ENCODE measurements around the gene ZBED3. TPM values are rescaled to one million over a fixed set of nuclear protein-coding genes. Genes with fewer than 3 reads are reported as not detected.

The ZBED3 gene
- total RNA-seq (1 to 10 TPM; 2.9 to 5.1 (median 4.3) TPM), total RNA-seq (0.53 to 2.5 (median 1.2) reads per million in 29 experiments)
- 0.66 TPM for total RNA-seq (2013)

DNA sequence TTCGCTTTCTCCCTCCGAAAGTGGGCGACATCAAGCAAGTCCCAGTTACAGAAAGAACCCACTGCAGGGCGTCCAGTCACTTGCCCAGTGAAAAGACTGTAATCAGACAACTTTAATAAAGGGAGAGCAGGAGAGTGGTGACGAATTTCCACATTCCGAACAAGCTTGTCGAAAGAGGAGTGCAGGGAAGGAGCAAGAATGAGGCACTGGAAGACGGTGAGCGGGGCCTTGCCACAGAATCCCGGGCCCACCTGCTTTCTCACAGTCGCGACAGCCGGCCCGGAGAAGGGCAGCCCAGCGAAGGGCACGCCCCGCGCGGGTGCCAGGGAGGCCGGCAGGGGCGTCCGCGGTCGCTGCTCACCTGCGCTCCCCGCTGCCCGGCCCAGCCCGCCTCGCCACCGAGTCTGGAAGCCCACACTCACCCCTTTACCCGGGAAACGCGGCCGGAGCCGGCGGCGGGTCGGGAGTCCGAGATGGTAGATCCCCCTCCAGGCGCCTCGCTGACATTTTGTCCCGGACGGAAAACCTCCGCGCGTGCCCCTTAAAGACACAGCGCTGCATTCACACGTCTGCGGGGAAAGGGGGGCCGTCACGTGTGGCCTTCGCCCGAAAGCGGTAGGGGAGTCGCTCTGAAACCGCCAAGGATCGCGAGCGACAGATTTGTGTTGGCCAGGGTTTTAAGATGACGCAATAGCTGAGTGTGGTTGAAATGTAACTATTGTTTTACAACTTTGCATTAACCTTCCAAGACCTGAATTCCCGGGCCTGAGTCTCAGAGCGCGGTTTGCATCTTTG is at the start of gene ZBED3:
Gene ZBED3 (minus strand): TSS at position 597 of the 795 bp plus-strand sequence. CDS start 9,407 bp downstream, outside the sequence.
- Histone ChIP-seq H3K9me3 (no peaks in the 10 kb centered on the region), H3K27me3 (replicated peaks in 1 of 2; ENCODE audit: control insufficient read depth in 2 of 2, extremely low read depth in 1 of 2, insufficient read depth in 2 of 2, low read length in 1 of 2) (peaks cover 0 to 16% of the 10 kb centered on the region in 2 experiments), H3K4me3 (ENCODE audit: control insufficient read depth in 1 of 2, extremely low read depth in 1 of 2, low read length in 1 of 2) (peak within 1 kb of the TSS; percentile 70 to 77), H3K27ac (ENCODE audit: low read length) (peak within 1 kb of the TSS; percentile 21), H3K4me1 (ENCODE audit: control insufficient read depth in 1 of 2, extremely low read depth in 1 of 2, insufficient read depth in 2 of 2, low read length in 2 of 2) (peaks cover 2 to 19% of the 10 kb centered on the region in 2 experiments), H3K36me3 (ENCODE audit: control insufficient read depth in 2 of 2, extremely low read depth in 1 of 2, insufficient read depth in 1 of 2, low read length in 1 of 2) (no peaks in the 10 kb centered on the region)
- Mint-ChIP-seq H3K27ac (peak within 1 kb of the TSS in 1 of 2 donors; percentile 89), H3K9me3 (peaks cover 0 to 3% (median 0%) of the 10 kb centered on the region in 3 donors), H3K27me3 (peaks cover 3% of the 10 kb centered on the region in 2 donors), H3K36me3 (peaks cover 4% of the 10 kb centered on the region), H3K4me3 (peak within 1 kb of the TSS; percentile 80 to 92 (median 86)), H3K4me1 (peaks cover 7 to 16% (median 13%) of the 10 kb centered on the region in 3 donors)
- ChIA-PET POLR2A (interaction anchor here in 1 of 2 donors (0.6 kb wide), 1 partner anchor 57 kb away, joined by 4 read pairs; the partner anchor contains the start of gene AGGF1), CTCF (interaction anchor here in 1 of 2 donors (0.6 to 1.2 kb wide), 6 partner anchors 9 to 371 kb away, joined by 3 to 6 read pairs (median 5); no protein-coding TSS in a partner anchor)
- ATAC-seq (replicated peaks in 1 of 4) (peak; percentile 81 to 92 (median 84)), DNase-seq (peak; percentile 23 to 81 (median 61))
- WGBS (ENCODE audit: insufficient coverage): under 1% methylated on average over 51 of the region's 63 CpGs

DNA sequence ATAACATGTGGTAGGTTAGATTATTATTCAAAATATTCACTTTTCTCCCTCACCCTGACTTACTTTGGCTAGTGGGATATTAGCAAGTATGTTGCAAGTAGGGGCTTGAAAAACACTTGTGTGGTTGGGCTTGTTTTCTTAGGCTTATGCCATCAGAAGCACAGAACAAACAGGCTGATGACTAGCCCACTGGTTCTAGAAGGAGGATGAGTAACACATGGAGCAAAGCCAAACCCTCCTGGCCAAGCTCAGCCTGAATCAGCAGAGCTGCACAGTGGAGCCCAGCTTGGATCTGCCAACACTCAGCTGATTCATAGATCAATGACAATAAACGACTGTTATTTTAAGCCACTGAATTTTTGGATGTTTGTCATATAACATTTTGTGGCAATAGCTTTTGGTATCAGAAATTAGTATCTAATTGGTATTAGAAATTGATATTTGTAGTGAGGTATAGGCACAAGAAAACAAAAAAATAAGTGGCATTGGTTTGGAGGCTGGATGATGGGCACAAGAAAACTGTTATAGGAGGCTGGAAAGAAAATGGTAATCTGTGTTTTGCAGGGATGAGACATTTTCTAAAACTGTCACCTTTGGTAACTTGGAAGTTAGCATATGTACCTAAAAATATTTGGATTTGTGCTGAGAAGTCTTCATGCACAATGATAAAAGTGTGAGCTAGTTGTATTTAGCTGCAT is 46.1 kb upstream of the ZBED3 start:
- Mint-ChIP-seq H3K4me3 (no peak overlapping the region), H3K27ac (no peak overlapping the region), H3K9me3 (no peaks in the 10 kb centered on the region), H3K4me1 (no peaks in the 10 kb centered on the region), H3K36me3 (no peaks in the 10 kb centered on the region), H3K27me3 (peaks cover 8 to 13% of the 10 kb centered on the region in 2 donors)
- POLR2A ChIA-PET: no interaction called here
- no peak overlapping the region for H3K27ac ChIP-seq (ENCODE audit: low read length)
- ATAC-seq (replicated peaks in 1 of 4) (no peak), DNase-seq (no peak)
- H3K4me3 ChIP-seq (ENCODE audit: control insufficient read depth in 1 of 2, extremely low read depth in 1 of 2, low read length in 1 of 2): no peak overlapping the region
- no peaks in the 10 kb centered on the region for H3K4me1 ChIP-seq (ENCODE audit: control insufficient read depth in 1 of 2, extremely low read depth in 1 of 2, insufficient read depth in 2 of 2, low read length in 2 of 2)
- no peaks in the 10 kb centered on the region for H3K36me3 ChIP-seq (ENCODE audit: control insufficient read depth in 2 of 2, extremely low read depth in 1 of 2, insufficient read depth in 1 of 2, low read length in 1 of 2)
- H3K27me3 ChIP-seq (replicated peaks in 1 of 2; ENCODE audit: control insufficient read depth in 2 of 2, extremely low read depth in 1 of 2, insufficient read depth in 2 of 2, low read length in 1 of 2): no peaks in the 10 kb centered on the region
- no peaks in the 10 kb centered on the region for H3K9me3 ChIP-seq
- CTCF ChIA-PET: no interaction called here
- 71% methylated on average over 1 of the region's 1 CpG for WGBS (ENCODE audit: insufficient coverage)

GRCh38 chr5:77131361-77131760 is 44.3 kb upstream of the ZBED3 start:
- no peak for DNase-seq
- POLR2A ChIA-PET: no interaction called here
- peaks cover 8 to 13% of the 10 kb centered on the region in 2 donors for H3K27me3 Mint-ChIP-seq
- H3K36me3 Mint-ChIP-seq: no peaks in the 10 kb centered on the region
- no peaks in the 10 kb centered on the region for H3K4me1 Mint-ChIP-seq
- H3K9me3 Mint-ChIP-seq: no peaks in the 10 kb centered on the region
- Histone ChIP-seq H3K27me3 (replicated peaks in 1 of 2; ENCODE audit: control insufficient read depth in 2 of 2, extremely low read depth in 1 of 2, insufficient read depth in 2 of 2, low read length in 1 of 2) (no peaks in the 10 kb centered on the region), H3K27ac (ENCODE audit: low read length) (no peak overlapping the region), H3K4me3 (ENCODE audit: control insufficient read depth in 1 of 2, extremely low read depth in 1 of 2, low read length in 1 of 2) (no peak overlapping the region), H3K4me1 (ENCODE audit: control insufficient read depth in 1 of 2, extremely low read depth in 1 of 2, insufficient read depth in 2 of 2, low read length in 2 of 2) (no peaks in the 10 kb centered on the region), H3K36me3 (ENCODE audit: control insufficient read depth in 2 of 2, extremely low read depth in 1 of 2, insufficient read depth in 1 of 2, low read length in 1 of 2) (no peaks in the 10 kb centered on the region), H3K9me3 (no peaks in the 10 kb centered on the region)
- WGBS (ENCODE audit: insufficient coverage): no CpG with 5 or more reads among the region's 3 CpGs
- no peak for ATAC-seq (replicated peaks in 1 of 4)
- CTCF ChIA-PET: interaction anchor here in 1 of 2 donors (1.2 kb wide), 1 partner anchor 9 kb away, joined by 3 read pairs; no protein-coding TSS in a partner anchor
- no peak overlapping the region for H3K4me3 Mint-ChIP-seq
- no peak overlapping the region for H3K27ac Mint-ChIP-seq

DNA sequence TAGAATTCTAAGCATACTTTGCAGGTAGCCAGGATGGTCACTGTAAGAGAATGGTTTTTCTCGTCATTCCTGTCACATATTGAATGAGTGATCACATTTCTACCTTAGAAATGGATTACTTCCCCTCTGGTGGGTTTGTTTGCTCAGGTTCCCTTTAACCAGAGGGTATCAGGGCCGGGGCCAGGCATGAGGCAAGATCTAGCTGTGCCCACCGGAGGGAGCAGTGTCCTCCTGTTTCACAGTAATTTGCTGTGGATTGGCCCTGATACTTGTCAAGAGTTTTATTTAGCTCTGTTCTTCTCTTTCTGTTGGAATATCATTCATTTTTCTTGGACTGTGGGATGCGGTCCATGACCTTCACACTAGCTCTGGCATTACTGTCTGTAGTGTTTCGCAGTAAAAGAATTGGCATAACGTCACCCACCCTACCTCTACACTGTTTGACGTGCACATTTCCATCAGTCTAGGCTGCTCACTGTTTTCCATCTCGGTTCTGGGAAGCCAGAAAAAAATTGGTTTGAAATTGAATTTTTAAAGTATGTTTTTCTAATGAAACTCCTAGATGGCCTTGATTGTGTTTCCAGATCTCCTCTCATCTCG is 42.4 kb upstream of the ZBED3 start:
- POLR2A ChIA-PET: no interaction called here
- DNase-seq (peak in 17 of 35 experiments; percentile 1 to 33 (median 13)), ATAC-seq (replicated peaks in 1 of 4) (peak in 1 of 4 experiments; percentile 53)
- no peak overlapping the region for H3K27ac ChIP-seq (ENCODE audit: low read length)
- H3K36me3 ChIP-seq (ENCODE audit: control insufficient read depth in 2 of 2, extremely low read depth in 1 of 2, insufficient read depth in 1 of 2, low read length in 1 of 2): no peaks in the 10 kb centered on the region
- H3K27ac Mint-ChIP-seq: no peak overlapping the region
- H3K4me1 ChIP-seq (ENCODE audit: control insufficient read depth in 1 of 2, extremely low read depth in 1 of 2, insufficient read depth in 2 of 2, low read length in 2 of 2): no peaks in the 10 kb centered on the region
- H3K27me3 Mint-ChIP-seq: peaks cover 6 to 8% of the 10 kb centered on the region in 2 donors
- H3K4me1 Mint-ChIP-seq: no peaks in the 10 kb centered on the region
- WGBS (ENCODE audit: insufficient coverage): 100% methylated on average over 2 of the region's 9 CpGs
- no peak overlapping the region for H3K4me3 Mint-ChIP-seq
- CTCF ChIA-PET: interaction anchor here in 1 of 2 donors (0.6 to 1.0 kb wide), 3 partner anchors 13 to 323 kb away, joined by 3 to 4 read pairs (median 3); no protein-coding TSS in a partner anchor
- H3K4me3 ChIP-seq (ENCODE audit: control insufficient read depth in 1 of 2, extremely low read depth in 1 of 2, low read length in 1 of 2): no peak overlapping the region
- no peaks in the 10 kb centered on the region for H3K27me3 ChIP-seq (replicated peaks in 1 of 2; ENCODE audit: control insufficient read depth in 2 of 2, extremely low read depth in 1 of 2, insufficient read depth in 2 of 2, low read length in 1 of 2)
- H3K9me3 Mint-ChIP-seq: no peaks in the 10 kb centered on the region
- no peaks in the 10 kb centered on the region for H3K9me3 ChIP-seq
- H3K36me3 Mint-ChIP-seq: no peaks in the 10 kb centered on the region

- Mint-ChIP-seq H3K27ac (no peak overlapping the region), H3K27me3 (peaks cover 4 to 8% of the 10 kb centered on the region in 2 donors), H3K9me3 (no peaks in the 10 kb centered on the region), H3K4me1 (no peaks in the 10 kb centered on the region), H3K4me3 (no peak overlapping the region), H3K36me3 (no peaks in the 10 kb centered on the region)
- ATAC-seq (replicated peaks in 1 of 4) (no peak), DNase-seq (no peak)
- WGBS (ENCODE audit: insufficient coverage): 60% methylated on average over 1 of the region's 5 CpGs
- ChIA-PET POLR2A (interaction anchor here in 1 of 2 donors (0.8 kb wide), 1 partner anchor 10 kb away, joined by 6 read pairs; no protein-coding TSS in a partner anchor), CTCF (interaction anchor here in 1 of 2 donors (0.6 to 1.0 kb wide), 2 partner anchors 14 to 16 kb away, joined by 3 to 4 read pairs; no protein-coding TSS in a partner anchor)
- Histone ChIP-seq H3K27ac (ENCODE audit: low read length) (no peak overlapping the region), H3K36me3 (ENCODE audit: control insufficient read depth in 2 of 2, extremely low read depth in 1 of 2, insufficient read depth in 1 of 2, low read length in 1 of 2) (no peaks in the 10 kb centered on the region), H3K27me3 (replicated peaks in 1 of 2; ENCODE audit: control insufficient read depth in 2 of 2, extremely low read depth in 1 of 2, insufficient read depth in 2 of 2, low read length in 1 of 2) (no peaks in the 10 kb centered on the region), H3K9me3 (no peaks in the 10 kb centered on the region), H3K4me1 (ENCODE audit: control insufficient read depth in 1 of 2, extremely low read depth in 1 of 2, insufficient read depth in 2 of 2, low read length in 2 of 2) (no peaks in the 10 kb centered on the region), H3K4me3 (ENCODE audit: control insufficient read depth in 1 of 2, extremely low read depth in 1 of 2, low read length in 1 of 2) (no peak overlapping the region)
Measured at GRCh38 chr5:77128411-77129061, 41.5 kb upstream of the ZBED3 start.

Measured in T-cell (primary cell).